Measurements from ENCODE around the gene TNFRSF18. TPM values are rescaled to one million over a fixed set of nuclear protein-coding genes. Genes with fewer than 3 reads are reported as not detected.

TNFRSF18 gene
- total and polyA plus RNA-seq, 4 donors: 0.17 to 0.24 (median 0.19) TPM; not detected in 1

- no peak for DNase-seq (ENCODE audit: low spot score)
- H3K36me3 ChIP-seq (ENCODE audit: control insufficient read depth in 4 of 4, insufficient read depth in 3 of 4, low read depth in 1 of 4, low read length in 3 of 4): no peaks in the 10 kb centered on the region
- no peak within 1 kb of the TSS for H3K27ac ChIP-seq (ENCODE audit: low read depth in 1 of 2, low read length in 2 of 2)
- 20% methylated on average over 35 of the region's 35 CpGs for WGBS
- no peaks in the 10 kb centered on the region for H3K9me3 ChIP-seq (ENCODE audit: control insufficient read depth in 4 of 4, low read length in 3 of 4)
- no peak for TF ChIP-seq RXRA (IDR thresholded peaks at IDR 0.05)
- H3K4me3 ChIP-seq (ENCODE audit: low read depth in 1 of 3, low read length in 3 of 3): no peak within 1 kb of the TSS
- peaks cover 0 to 13% (median 3%) of the 10 kb centered on the region in 4 donors for H3K27me3 ChIP-seq (ENCODE audit: control insufficient read depth in 4 of 4, insufficient read depth in 4 of 4, low read length in 3 of 4)
- no peak within 1 kb of the TSS for H3K9ac ChIP-seq (ENCODE audit: low read depth in 1 of 2, low read length in 2 of 2)
- H3K4me1 ChIP-seq (ENCODE audit: control insufficient read depth in 4 of 4, insufficient read depth in 4 of 4, low read length in 3 of 4): no peaks in the 10 kb centered on the region
These were observed 32.5 kb downstream of the TNFRSF18 start, which contains the start of gene TTLL10 for GRCh38 chr1:1173793-1174415. Gene TTLL10 (plus strand): TSS chr1:1173880. CDS start chr1:1179216, 5,336 bp downstream.

GRCh38 chr1:1173061-1173792, 33.2 kb downstream of the TNFRSF18 start:
- H3K27ac ChIP-seq (ENCODE audit: low read depth in 1 of 2, low read length in 2 of 2): no peak overlapping the region
- no peaks in the 10 kb centered on the region for H3K4me1 ChIP-seq (ENCODE audit: control insufficient read depth in 4 of 4, insufficient read depth in 4 of 4, low read length in 3 of 4)
- no peak overlapping the region for H3K4me3 ChIP-seq (ENCODE audit: low read depth in 1 of 3, low read length in 3 of 3)
- WGBS: 49% methylated on average over 32 of the region's 32 CpGs
- peaks cover 0 to 13% (median 3%) of the 10 kb centered on the region in 4 donors for H3K27me3 ChIP-seq (ENCODE audit: control insufficient read depth in 4 of 4, insufficient read depth in 4 of 4, low read length in 3 of 4)
- TF ChIP-seq RAD21 (IDR thresholded peaks at IDR 0.05) (no peak), ATF3 (IDR thresholded peaks at IDR 0.05) (no peak), MAX (IDR thresholded peaks at IDR 0.05) (no peak), FOXA2 (IDR thresholded peaks at IDR 0.05) (no peak), HNF4A (conservative IDR thresholded peaks at IDR 0.05) (no peak), RXRA (IDR thresholded peaks at IDR 0.05) (no peak), NR2F2 (IDR thresholded peaks at IDR 0.05) (no peak), GABPA (IDR thresholded peaks at IDR 0.05 in 1 of 2, conservative IDR thresholded peaks at IDR 0.05 in 1 of 2) (no peak), TAF1 (conservative IDR thresholded peaks at IDR 0.05) (no peak), SP1 (IDR thresholded peaks at IDR 0.05) (no peak), YY1 (IDR thresholded peaks at IDR 0.05) (no peak), HNF4G (IDR thresholded peaks at IDR 0.05) (no peak), JUND (IDR thresholded peaks at IDR 0.05) (no peak), FOXA1 (IDR thresholded peaks at IDR 0.05) (no peak)
- TF ChIP-seq, protein P1, sequence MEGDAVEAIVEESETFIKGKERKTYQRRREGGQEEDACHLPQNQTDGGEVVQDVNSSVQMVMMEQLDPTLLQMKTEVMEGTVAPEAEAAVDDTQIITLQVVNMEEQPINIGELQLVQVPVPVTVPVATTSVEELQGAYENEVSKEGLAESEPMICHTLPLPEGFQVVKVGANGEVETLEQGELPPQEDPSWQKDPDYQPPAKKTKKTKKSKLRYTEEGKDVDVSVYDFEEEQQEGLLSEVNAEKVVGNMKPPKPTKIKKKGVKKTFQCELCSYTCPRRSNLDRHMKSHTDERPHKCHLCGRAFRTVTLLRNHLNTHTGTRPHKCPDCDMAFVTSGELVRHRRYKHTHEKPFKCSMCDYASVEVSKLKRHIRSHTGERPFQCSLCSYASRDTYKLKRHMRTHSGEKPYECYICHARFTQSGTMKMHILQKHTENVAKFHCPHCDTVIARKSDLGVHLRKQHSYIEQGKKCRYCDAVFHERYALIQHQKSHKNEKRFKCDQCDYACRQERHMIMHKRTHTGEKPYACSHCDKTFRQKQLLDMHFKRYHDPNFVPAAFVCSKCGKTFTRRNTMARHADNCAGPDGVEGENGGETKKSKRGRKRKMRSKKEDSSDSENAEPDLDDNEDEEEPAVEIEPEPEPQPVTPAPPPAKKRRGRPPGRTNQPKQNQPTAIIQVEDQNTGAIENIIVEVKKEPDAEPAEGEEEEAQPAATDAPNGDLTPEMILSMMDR (IDR thresholded peaks at IDR 0.05; ENCODE audit: low read depth, low read length, missing input control): no peak
- TF ChIP-seq, protein P2, sequence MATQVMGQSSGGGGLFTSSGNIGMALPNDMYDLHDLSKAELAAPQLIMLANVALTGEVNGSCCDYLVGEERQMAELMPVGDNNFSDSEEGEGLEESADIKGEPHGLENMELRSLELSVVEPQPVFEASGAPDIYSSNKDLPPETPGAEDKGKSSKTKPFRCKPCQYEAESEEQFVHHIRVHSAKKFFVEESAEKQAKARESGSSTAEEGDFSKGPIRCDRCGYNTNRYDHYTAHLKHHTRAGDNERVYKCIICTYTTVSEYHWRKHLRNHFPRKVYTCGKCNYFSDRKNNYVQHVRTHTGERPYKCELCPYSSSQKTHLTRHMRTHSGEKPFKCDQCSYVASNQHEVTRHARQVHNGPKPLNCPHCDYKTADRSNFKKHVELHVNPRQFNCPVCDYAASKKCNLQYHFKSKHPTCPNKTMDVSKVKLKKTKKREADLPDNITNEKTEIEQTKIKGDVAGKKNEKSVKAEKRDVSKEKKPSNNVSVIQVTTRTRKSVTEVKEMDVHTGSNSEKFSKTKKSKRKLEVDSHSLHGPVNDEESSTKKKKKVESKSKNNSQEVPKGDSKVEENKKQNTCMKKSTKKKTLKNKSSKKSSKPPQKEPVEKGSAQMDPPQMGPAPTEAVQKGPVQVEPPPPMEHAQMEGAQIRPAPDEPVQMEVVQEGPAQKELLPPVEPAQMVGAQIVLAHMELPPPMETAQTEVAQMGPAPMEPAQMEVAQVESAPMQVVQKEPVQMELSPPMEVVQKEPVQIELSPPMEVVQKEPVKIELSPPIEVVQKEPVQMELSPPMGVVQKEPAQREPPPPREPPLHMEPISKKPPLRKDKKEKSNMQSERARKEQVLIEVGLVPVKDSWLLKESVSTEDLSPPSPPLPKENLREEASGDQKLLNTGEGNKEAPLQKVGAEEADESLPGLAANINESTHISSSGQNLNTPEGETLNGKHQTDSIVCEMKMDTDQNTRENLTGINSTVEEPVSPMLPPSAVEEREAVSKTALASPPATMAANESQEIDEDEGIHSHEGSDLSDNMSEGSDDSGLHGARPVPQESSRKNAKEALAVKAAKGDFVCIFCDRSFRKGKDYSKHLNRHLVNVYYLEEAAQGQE (IDR thresholded peaks at IDR 0.05): no peak
- no peaks in the 10 kb centered on the region for H3K9me3 ChIP-seq (ENCODE audit: control insufficient read depth in 4 of 4, low read length in 3 of 4)
- H3K9ac ChIP-seq (ENCODE audit: low read depth in 1 of 2, low read length in 2 of 2): no peak overlapping the region
- no peaks in the 10 kb centered on the region for H3K36me3 ChIP-seq (ENCODE audit: control insufficient read depth in 4 of 4, insufficient read depth in 3 of 4, low read depth in 1 of 4, low read length in 3 of 4)
- no peak for DNase-seq (ENCODE audit: low spot score)
